Thymus (tissue), 11 donors: Measurements from ENCODE around the gene GPR34. TPM values are rescaled to one million over a fixed set of nuclear protein-coding genes. Genes with fewer than 3 reads are reported as not detected.

Source experiments
- DNase-seq, 9 donors: peaks; one replicate each; pipeline ENCODE4 v3.0.0-alpha.2; 2013; ENCODE audit warnings: low spot score in 9 of 9, low read depth in 6 of 9, missing footprints in 1 of 9
- H3K27ac ChIP-seq, 2 donors: one replicate each; pipeline ENCODE4 v1.5.1; 2013; ENCODE audit warnings: control low read depth in 1 of 2, low read depth in 1 of 2, low read length in 1 of 2, mild to moderate bottlenecking in 1 of 2, moderate library complexity in 1 of 2
- H3K27me3 ChIP-seq, 2 donors: one replicate each; pipeline ENCODE4 v1.5.1; 2013; ENCODE audit warnings: low read length in 1 of 2; ENCODE audit not compliant: control insufficient read depth in 2 of 2, insufficient read depth in 1 of 2
- H3K36me3 ChIP-seq, 2 donors: one replicate each; pipeline ENCODE4 v1.5.1; 2013; ENCODE audit warnings: low read length in 1 of 2, mild to moderate bottlenecking in 1 of 2, moderate library complexity in 1 of 2; ENCODE audit not compliant: control insufficient read depth in 2 of 2, insufficient read depth in 2 of 2
- H3K4me1 ChIP-seq, 2 donors: one replicate each; pipeline ENCODE4 v1.5.1; 2013; ENCODE audit warnings: low read length in 2 of 2; ENCODE audit not compliant: control insufficient read depth in 2 of 2, insufficient read depth in 2 of 2
- H3K4me3 ChIP-seq, 2 donors: one replicate each; pipeline ENCODE4 v1.5.1; 2013; ENCODE audit warnings: low read length in 2 of 2, control low read depth in 1 of 2, mild to moderate bottlenecking in 1 of 2
- H3K9me3 ChIP-seq, 2 donors: one replicate each; pipeline ENCODE4 v1.5.1; 2013; ENCODE audit warnings: low read length in 1 of 2, mild to moderate bottlenecking in 1 of 2; ENCODE audit not compliant: control insufficient read depth in 2 of 2, insufficient read depth in 1 of 2
- WGBS: extraction: QIAGEN DNeasy Blood & Tissue Kit; methylation state at CpG from one replicate; pipeline ENCODE4 v1.1.7; 2013; 5-methylcytosine and 5-hydroxymethylcytosine counted together
- polyA plus RNA-seq: library from polyadenylated mRNA; stranded (reverse); fragments of 200-250 nt; gene quantifications from one replicate; pipeline ENCODE4 v1.2.3, GENCODE V29; 2013
- total RNA-seq: library from RNA; stranded (reverse); fragments of 120-200 nt; gene quantifications from one replicate; pipeline ENCODE4 v1.2.4, GENCODE V29; 2013
- donor health status: healthy.

GPR34 gene
- total and polyA plus RNA-seq, 2 donors = 6.8 to 11.9 TPM

- DNase-seq = peak in 2 of 9 donors; percentile 21 to 29
- 48% methylated on average over 1 of the region's 1 CpG for WGBS
- peaks cover 2 to 3% of the 10 kb centered on the region in 2 donors for H3K36me3 ChIP-seq
- H3K4me1 ChIP-seq = peaks cover 0 to 7% of the 10 kb centered on the region in 2 donors
- H3K9me3 ChIP-seq = no peaks in the 10 kb centered on the region
- H3K27me3 ChIP-seq = no peaks in the 10 kb centered on the region
- H3K27ac ChIP-seq = no peak overlapping the region
- no peak overlapping the region for H3K4me3 ChIP-seq
These were observed 45.8 kb downstream of the GPR34 start for GRCh38 chrX:41734530-41734929.

- Histone ChIP-seq H3K36me3 (peaks cover 4 to 6% of the 10 kb centered on the region in 2 donors), H3K9me3 (no peaks in the 10 kb centered on the region), H3K27me3 (no peaks in the 10 kb centered on the region), H3K27ac (peak overlapping the region in 1 of 2 donors; percentile 33), H3K4me3 (no peak overlapping the region), H3K4me1 (peaks cover 0 to 7% of the 10 kb centered on the region in 2 donors)
- 76% methylated on average over 7 of the region's 7 CpGs for WGBS
- peak in 8 of 9 donors; percentile 13 to 79 (median 48) for DNase-seq
These were observed 48.3 kb downstream of the GPR34 start for GRCh38 chrX:41737065-41737464.

GRCh38 chrX:41739871-41740270, 51.1 kb downstream of the GPR34 start:
- Histone ChIP-seq H3K4me3 (no peak overlapping the region), H3K27ac (no peak overlapping the region), H3K36me3 (peaks cover 12 to 14% of the 10 kb centered on the region in 2 donors), H3K9me3 (no peaks in the 10 kb centered on the region), H3K4me1 (peaks cover 0 to 7% of the 10 kb centered on the region in 2 donors), H3K27me3 (no peaks in the 10 kb centered on the region)
- no peak for DNase-seq
- 100% methylated on average over 1 of the region's 1 CpG for WGBS

Other genes with a start within 250 kb of the GPR34 start
- not detected for gene NYX, start 241.6 kb upstream of the GPR34 start, total RNA-seq
- gene NYX, start 241.6 kb upstream of the GPR34 start, polyA plus RNA-seq = 0.02 TPM
- gene GPR82, start 35.2 kb downstream of the GPR34 start, total RNA-seq = 0.61 TPM
- gene GPR82, start 35.2 kb downstream of the GPR34 start, polyA plus RNA-seq = 0.50 TPM
- gene CASK, start 234.6 kb downstream of the GPR34 start, total RNA-seq = 21.0 TPM
- gene CASK, start 234.6 kb downstream of the GPR34 start, polyA plus RNA-seq = 15.7 TPM